ENCODE results near the gene NUDT4.
A peak's percentile ranks its signal among the peaks of the same experiment; 100 is the strongest.
"Not testable (repeated sequence)": the region's sequence is repeated elsewhere in the genome, so short reads cannot be mapped to it uniquely, and the experiment has no call there.

NUDT4 gene

GRCh38 chr12:93399183-93399863 lies 21.6 kb downstream of the NUDT4 start:
- not testable (repeated sequence) for DNase-seq (ENCODE audit: low read depth in 2 of 2)

GRCh38 chr12:93402333-93403311 lies 24.9 kb downstream of the NUDT4 start:
- no peak for DNase-seq (ENCODE audit: low read depth in 2 of 2)

GRCh38 chr12:93403988-93404803 lies 26.5 kb downstream of the NUDT4 start:
- no peak for DNase-seq (ENCODE audit: low read depth in 2 of 2)

GRCh38 chr12:93404961-93405849 lies 27.5 kb downstream of the NUDT4 start:
- DNase-seq (ENCODE audit: low read depth in 2 of 2) = no peak

GRCh38 chr12:93407054-93407962 lies 29.6 kb downstream of the NUDT4 start:
- DNase-seq (ENCODE audit: low read depth in 2 of 2) = no peak

- no peak for DNase-seq (ENCODE audit: low read depth in 2 of 2)
Measured at GRCh38 chr12:93407963-93408283, 30.2 kb downstream of the NUDT4 start.

- DNase-seq (ENCODE audit: low read depth in 2 of 2) = no peak
Measured at GRCh38 chr12:93408813-93409212, 31.1 kb downstream of the NUDT4 start.

GRCh38 chr12:93409343-93410187 lies 31.8 kb downstream of the NUDT4 start:
- DNase-seq (ENCODE audit: low read depth in 2 of 2) = not testable (repeated sequence)

GRCh38 chr12:93411060-93411459 lies 33.3 kb downstream of the NUDT4 start:
- not testable (repeated sequence) for DNase-seq (ENCODE audit: low read depth in 2 of 2)

GRCh38 chr12:93412396-93412795 lies 34.7 kb downstream of the NUDT4 start:
- DNase-seq (ENCODE audit: low read depth in 2 of 2) = not testable (repeated sequence)

- DNase-seq (ENCODE audit: low read depth in 2 of 2) = no peak
Measured at GRCh38 chr12:93413064-93413463, 35.3 kb downstream of the NUDT4 start.

- DNase-seq (ENCODE audit: low read depth in 2 of 2) = peak; percentile 66 to 76
Measured at GRCh38 chr12:93415723-93416464, 38.2 kb downstream of the NUDT4 start.

- no peak for DNase-seq (ENCODE audit: low read depth in 2 of 2)
Measured at GRCh38 chr12:93417967-93418480, 40.3 kb downstream of the NUDT4 start.

GRCh38 chr12:93419388-93420034 lies 41.8 kb downstream of the NUDT4 start:
- DNase-seq (ENCODE audit: low read depth in 2 of 2) = no peak

GRCh38 chr12:93422050-93422449 lies 44.3 kb downstream of the NUDT4 start:
- DNase-seq (ENCODE audit: low read depth in 2 of 2) = no peak

GRCh38 chr12:93425736-93426411 lies 48.1 kb downstream of the NUDT4 start:
- no peak for DNase-seq (ENCODE audit: low read depth in 2 of 2)

GRCh38 chr12:93426412-93426805 lies 48.7 kb downstream of the NUDT4 start:
- DNase-seq (ENCODE audit: low read depth in 2 of 2) = no peak
